KOPT-K1 (cell line): ENCODE data around the gene ECE1.

Source experiments
- H3K27ac ChIP-seq: fragments of 200-600 bp; sonication (generic); 2 replicates; pipeline ENCODE4 v1.5.1; 2016; ENCODE audit warnings: antibody characterized with exemption, mild to moderate bottlenecking, low read depth, low read length; ENCODE audit not compliant: poor library complexity, severe bottlenecking
- H3K36me3 ChIP-seq: fragments of 200-600 bp; sonication (generic); 2 replicates; pipeline ENCODE4 v1.5.1; 2017; ENCODE audit warnings: antibody characterized with exemption, mild to moderate bottlenecking, low read length, moderate library complexity; ENCODE audit not compliant: insufficient read depth
- H3K9me3 ChIP-seq: fragments of 200-600 bp; sonication (generic); 2 replicates; pipeline ENCODE4 v1.5.1; 2017; ENCODE audit warnings: antibody characterized with exemption, low read length, mild to moderate bottlenecking; ENCODE audit not compliant: insufficient read depth, poor library complexity, severe bottlenecking

ECE1 gene

GRCh38 chr1:21251773-21252471, 38.3 kb downstream of the ECE1 start:
- no peaks in the 10 kb centered on the region for H3K9me3 ChIP-seq
- H3K36me3 ChIP-seq: peaks cover 7% of the 10 kb centered on the region; the same call in 1 of the 2 replicates
- H3K27ac ChIP-seq: no peak overlapping the region

DNA sequence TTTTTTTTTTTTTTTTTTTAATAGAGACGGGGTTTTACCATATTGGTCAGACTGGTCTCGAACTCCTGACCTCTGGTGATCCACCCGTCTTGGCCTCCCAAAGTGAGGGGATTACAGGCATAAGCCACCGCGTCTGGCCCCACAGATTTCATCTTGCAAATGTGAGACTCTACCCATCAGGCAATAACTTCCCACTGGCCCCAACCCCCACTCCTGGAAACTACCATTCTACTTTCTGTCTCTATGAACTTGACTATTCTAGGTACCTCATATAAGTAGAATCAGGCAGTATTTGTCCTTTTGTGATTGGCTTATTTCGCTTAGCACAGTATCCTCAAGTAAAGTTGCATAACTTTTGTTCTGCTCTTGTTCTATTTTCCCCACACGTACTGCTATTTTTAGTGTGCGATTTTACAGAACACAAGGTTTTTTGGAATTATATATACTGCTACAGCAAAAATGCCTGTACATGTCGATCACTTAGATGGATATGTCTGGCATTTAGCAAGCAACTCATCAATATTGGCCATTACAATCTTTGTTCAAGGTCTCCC, 40.2 kb downstream of the ECE1 start:
- Histone ChIP-seq H3K9me3 (no peaks in the 10 kb centered on the region), H3K36me3 (peaks cover 11% of the 10 kb centered on the region; the same call in 1 of the 2 replicates), H3K27ac (no peak overlapping the region)

DNA sequence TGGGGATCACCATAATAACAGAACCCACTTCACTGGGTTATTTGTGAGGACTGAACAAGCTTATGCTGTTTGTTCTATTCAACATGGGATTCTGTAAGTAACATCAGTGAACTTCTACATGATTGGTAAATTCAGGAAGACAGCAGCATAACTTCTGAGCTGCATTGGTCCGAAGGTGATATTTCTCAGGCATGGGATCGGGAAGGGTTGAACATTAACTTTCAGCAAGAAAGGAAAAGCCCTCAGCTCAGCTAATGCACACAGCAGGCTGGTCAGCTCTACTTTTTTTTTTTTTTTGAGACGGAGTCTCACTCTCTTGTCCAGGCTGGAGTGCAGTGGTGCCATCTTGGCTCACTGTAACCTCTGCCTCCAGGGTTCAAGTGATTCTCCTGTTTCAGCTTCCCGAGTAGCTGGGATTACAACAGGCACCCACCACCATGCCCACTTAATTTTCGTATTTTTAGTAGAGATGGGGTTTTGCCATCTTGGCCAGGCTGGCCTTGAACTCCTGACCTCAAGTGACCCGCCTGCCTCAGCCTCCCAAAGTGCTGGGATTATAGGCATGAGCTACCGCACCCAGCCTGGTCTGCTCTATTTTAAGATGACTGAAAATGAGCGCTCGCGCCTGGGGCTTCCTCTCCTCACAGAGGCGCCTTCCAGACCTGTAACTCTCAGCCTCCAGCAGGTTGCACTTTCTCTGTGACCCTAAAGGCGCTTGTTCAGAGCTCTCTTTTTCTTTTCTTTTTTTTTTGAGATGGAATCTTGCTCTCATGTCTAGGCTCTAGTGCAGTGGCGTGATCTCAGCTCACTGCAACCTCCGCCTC, 42.2 kb downstream of the ECE1 start:
- Histone ChIP-seq H3K9me3 (no peaks in the 10 kb centered on the region), H3K36me3 (peaks cover 22% of the 10 kb centered on the region), H3K27ac (no peak overlapping the region)

- H3K36me3 ChIP-seq: peaks cover 22% of the 10 kb centered on the region
- H3K27ac ChIP-seq: no peak overlapping the region
- H3K9me3 ChIP-seq: no peaks in the 10 kb centered on the region
These were observed 43.2 kb downstream of the ECE1 start for GRCh38 chr1:21246905-21247642.

DNA sequence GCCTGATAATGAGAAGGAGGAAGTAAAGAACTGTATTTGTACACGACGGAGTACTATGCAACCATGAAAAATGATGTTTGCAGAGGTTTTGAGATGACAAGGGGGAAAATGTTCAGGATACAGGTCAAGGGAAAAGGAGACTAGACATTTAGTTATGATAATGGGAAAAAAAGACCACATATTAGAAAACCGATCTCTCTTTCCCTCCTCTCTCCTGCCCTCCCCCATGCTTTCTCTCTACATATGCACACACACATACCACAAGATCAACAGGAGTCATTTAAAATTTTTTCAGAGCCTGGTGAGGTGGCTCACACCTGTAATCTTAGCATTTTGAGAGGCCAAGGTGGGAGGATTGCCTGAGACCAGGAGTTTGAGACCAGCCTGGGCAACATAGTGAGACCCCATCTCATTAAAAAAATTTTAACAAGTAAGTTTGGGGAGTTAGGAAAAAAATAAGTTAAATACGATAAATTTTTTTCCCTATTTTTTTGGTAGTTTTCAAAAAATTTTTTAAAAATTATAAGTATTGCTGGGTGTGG, 44.5 kb downstream of the ECE1 start:
- no peak overlapping the region for H3K27ac ChIP-seq
- H3K36me3 ChIP-seq: peaks cover 31% of the 10 kb centered on the region
- no peaks in the 10 kb centered on the region for H3K9me3 ChIP-seq

DNA sequence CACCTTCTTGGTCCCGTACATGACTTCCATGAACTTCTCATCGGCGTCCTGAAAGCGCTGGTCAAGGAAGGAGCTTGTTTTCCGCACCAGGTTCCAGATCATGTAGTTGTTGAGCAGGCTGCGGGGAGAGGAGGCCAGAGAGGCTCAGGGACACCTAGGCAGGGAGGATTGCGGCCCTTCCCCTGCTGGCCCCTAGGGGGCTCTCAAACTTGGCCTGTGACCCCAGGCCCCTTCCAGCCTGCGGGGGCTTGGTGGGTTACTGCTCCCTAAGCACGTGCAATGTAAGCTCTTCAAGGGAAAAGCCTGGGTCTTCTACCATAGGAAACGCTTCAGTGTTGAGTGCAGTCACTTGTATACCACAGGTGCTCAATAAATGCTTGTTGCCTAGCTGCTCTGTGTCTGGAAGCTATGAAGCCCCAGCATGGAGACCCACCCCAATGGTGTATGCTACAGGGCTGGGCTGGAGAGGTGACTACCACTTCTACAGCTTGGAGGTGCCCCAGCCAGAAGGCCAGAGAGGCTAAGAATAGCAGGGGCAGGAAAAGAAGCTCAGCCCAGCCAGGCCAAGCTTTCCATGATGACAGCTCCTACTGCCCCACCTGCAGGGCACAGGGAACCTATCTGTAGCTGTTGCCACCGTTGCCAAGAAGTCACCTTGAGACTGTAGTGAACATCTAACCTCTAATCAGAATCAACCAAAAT, 45.1 kb downstream of the ECE1 start:
- H3K9me3 ChIP-seq: no peaks in the 10 kb centered on the region
- no peak overlapping the region for H3K27ac ChIP-seq
- H3K36me3 ChIP-seq: peaks cover 37% of the 10 kb centered on the region

DNA sequence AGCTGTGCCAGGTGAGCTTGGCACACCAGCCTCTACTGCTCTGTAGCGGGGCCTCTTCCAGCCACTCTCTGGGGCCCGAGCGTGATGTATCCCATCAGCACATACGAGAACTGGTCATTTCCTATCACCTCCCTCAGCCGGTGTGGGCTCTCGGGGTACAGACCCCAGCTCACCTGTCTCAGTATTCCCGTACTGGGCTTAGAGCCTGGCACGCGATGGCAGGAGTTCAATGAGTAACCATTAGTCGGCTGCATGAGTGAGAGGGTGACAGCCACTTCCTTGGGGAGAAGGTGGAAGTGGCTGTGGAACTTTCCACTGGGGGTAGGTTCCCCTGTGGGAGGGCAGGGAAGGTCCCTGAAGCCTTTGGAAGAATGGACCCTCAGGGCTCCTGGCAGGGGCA, 46.1 kb downstream of the ECE1 start:
- no peak overlapping the region for H3K27ac ChIP-seq
- H3K36me3 ChIP-seq: peaks cover 37% of the 10 kb centered on the region
- H3K9me3 ChIP-seq: no peaks in the 10 kb centered on the region

DNA sequence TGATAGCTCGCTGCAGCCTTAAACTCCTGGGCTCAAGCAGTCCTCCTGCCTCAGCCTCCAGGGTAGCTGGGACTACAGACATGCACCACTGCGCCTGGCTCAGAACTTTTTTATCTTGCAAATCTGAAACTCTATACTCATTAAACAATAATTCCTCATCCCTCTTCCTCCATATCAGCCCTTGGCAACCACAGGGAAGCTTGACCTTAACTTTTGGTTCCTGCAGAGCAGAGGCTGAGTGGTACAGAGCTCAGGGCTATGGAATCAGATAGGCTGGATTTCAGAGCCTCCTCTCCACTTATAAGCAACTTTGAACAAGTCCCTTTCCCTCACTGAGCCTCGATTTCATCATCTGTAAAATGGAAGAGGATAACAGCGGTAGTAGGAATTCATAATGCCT, 47.4 kb downstream of the ECE1 start:
- no peaks in the 10 kb centered on the region for H3K9me3 ChIP-seq
- no peak overlapping the region for H3K27ac ChIP-seq
- peaks cover 45% of the 10 kb centered on the region for H3K36me3 ChIP-seq

DNA sequence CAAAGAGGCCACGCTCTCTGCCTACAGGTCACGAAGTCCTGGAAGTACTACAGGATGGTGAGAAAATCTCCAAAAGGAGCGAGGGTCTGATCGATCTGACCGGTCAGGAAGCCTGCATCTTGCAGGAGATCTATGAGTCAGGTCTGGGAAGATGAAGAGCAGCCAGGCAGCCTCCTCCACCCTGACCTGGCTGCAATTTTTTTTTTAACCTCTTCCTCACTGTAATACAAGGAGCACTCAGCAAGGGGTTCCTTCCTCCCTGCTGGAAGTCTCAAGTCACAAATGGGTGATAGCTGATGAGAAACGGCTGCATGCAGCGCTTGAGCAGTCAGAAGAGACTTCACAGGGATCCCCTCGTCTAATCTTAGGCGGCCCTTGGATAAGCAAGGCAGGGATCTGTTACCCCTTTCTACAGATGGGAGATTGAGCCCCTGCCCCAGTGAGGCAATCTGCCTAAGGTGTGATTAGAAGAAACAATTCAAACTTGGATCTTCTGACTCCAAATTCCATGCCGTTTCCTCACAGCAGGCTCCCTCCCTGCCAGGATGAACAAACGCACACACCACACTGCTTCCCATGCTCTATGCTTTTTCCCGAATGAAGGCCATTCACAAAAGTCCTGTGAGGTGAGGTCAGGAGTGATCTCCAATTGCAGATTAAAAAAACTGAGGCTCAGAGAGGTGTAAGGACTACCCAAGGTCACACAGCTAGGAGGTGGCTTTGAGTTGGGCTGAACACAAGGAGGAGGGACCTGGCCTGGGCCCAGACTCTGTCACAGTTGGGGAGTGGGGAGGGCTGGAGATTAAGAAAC, 48.3 kb downstream of the ECE1 start:
- Histone ChIP-seq H3K36me3 (peaks cover 52% of the 10 kb centered on the region), H3K27ac (no peak overlapping the region)

DNA sequence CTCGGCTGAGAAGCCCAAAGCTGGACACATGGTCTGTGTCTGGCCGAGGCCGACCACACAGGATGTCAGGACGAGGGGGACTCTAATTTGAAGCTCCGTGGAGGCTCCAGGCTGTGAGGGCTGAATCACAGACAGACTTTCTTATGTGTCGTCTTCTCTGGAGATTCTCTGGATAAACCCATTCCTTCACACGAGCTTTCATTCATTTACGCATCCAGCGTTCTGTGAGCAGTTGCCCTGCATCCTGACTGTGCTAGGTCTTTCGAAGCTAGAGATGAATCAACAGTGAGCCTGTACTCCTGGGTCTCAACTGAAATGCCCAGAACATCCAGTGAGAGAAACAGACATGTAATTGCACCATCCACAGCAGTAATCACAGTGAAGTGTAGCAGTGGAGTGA, 49.6 kb downstream of the ECE1 start:
- H3K36me3 ChIP-seq: peaks cover 65% of the 10 kb centered on the region
- H3K27ac ChIP-seq: no peak overlapping the region
- H3K9me3 ChIP-seq: no peaks in the 10 kb centered on the region

More for the DNA sequence above, 48.3 kb downstream of the ECE1 start:
- no peaks in the 10 kb centered on the region for H3K9me3 ChIP-seq

DNA sequence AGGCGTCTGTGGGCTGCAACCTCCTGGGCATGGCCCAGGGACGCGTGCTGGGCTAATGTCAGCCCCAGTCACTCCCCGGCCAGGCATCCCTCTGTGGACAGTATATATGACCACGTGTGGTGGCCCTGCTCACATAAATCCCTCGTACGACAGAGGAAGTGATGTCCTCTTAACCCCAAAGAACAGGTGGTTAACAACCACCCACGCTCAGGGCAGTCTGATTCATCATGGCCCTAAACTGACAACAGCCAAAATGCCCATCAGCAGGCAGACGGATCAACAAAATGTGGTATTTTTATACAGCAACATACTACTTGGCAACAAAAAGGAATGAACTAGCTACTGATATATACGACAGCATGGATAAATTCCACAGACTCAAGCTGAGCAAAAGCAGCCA, 51.0 kb downstream of the ECE1 start:
- Histone ChIP-seq H3K36me3 (peaks cover 57% of the 10 kb centered on the region), H3K27ac (no peak overlapping the region), H3K9me3 (no peaks in the 10 kb centered on the region)

- no peak overlapping the region for H3K27ac ChIP-seq
These were observed 52.0 kb downstream of the ECE1 start for GRCh38 chr1:21238141-21238800.

GRCh38 chr1:21237446-21238088, 52.7 kb downstream of the ECE1 start:
- H3K36me3 ChIP-seq: peaks cover 58% of the 10 kb centered on the region; the same call in 1 of the 2 replicates
- no peak overlapping the region for H3K27ac ChIP-seq
- no peaks in the 10 kb centered on the region for H3K9me3 ChIP-seq

More at GRCh38 chr1:21238141-21238800, 52.0 kb downstream of the ECE1 start:
- Histone ChIP-seq H3K36me3 (peaks cover 54% of the 10 kb centered on the region; the same call in 1 of the 2 replicates), H3K9me3 (no peaks in the 10 kb centered on the region)
